Femur (tissue), 1 donor: ENCODE results near the gene PTPN21.
"Not testable (repeated sequence)": the region's sequence is repeated elsewhere in the genome, so short reads cannot be mapped to it uniquely, and the experiment has no call there.

Experiments used
- DNase-seq: peaks from one replicate; pipeline ENCODE4 v3.0.0-alpha.2; 2017

PTPN21 gene

DNA sequence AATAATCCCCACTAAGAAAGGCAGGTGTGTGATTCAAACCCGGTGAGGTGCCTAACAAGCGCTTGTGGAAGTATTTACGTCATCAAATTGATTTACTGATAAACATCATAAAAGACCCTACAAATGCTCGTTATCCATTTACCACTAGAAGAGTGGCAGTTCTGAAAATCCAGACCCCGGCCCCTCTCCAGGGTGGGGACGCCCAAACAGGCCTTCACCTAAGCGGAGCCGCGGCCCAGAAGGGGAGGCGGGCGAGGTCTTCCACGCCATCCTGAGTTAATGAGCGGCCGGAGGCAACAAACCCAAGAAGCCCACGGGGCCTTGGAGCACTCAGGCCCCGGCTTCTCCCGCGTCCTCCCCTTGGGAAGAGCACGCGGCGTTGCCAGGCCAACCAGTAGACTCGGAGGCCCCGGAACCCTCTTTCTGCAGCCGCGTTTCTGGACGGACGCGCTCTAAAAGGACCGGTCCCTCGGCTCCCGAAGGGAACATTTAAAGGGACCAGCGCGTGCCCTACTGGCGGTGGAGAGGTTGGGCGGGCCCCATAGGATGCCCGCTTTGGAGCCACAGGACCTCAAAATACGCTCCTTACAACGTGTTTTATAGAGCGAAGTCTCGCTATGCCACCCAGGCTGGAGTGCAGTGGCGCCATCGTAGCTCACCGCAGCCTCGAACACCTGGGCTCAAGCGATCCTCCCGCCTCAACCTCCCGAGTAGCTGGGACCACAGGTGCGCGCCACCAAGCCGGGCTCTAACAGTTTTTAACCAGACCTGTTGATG, 3.5 kb downstream of the PTPN21 start:
- DNase-seq = peak; percentile 86

DNA sequence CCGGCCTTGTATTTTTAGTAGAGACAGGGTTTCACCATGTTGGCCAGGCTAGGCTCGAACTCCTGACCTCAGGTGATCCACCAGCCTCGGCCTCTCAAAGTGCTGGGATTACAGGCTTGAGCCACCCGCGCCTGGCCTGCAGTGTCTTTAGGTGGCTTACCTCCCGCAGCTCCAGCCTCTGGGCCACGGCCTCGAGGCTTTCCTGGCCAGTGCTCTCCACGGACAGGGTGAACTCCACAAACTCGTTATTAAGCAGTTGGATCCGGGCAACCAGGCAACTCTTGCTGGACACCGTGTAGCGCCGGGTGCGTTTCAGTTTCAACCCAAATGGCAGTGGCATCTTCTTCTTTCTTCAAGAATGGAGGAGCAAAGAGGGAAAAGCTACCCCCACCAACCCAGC, 4.7 kb downstream of the PTPN21 start:
- no peak for DNase-seq

DNA sequence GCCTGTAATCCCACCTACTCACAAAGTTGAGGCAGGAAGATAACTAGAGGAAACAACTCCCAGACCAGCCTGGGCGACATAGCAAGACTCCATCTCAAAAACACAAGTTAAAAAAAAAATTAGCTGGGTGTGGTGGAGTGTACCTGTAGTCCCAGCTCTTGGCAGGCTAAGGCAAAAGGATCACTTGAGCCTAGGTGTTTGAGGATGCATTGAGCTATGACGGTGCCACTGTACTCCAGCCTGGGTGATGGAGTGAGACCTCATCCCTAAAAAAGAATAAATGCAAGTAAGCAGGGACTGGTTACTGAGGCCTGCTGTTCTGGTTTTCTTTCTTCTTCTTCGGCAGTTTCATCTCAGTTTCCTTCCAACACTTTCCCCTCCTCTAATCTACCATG, 7.4 kb downstream of the PTPN21 start:
- no peak for DNase-seq

DNA sequence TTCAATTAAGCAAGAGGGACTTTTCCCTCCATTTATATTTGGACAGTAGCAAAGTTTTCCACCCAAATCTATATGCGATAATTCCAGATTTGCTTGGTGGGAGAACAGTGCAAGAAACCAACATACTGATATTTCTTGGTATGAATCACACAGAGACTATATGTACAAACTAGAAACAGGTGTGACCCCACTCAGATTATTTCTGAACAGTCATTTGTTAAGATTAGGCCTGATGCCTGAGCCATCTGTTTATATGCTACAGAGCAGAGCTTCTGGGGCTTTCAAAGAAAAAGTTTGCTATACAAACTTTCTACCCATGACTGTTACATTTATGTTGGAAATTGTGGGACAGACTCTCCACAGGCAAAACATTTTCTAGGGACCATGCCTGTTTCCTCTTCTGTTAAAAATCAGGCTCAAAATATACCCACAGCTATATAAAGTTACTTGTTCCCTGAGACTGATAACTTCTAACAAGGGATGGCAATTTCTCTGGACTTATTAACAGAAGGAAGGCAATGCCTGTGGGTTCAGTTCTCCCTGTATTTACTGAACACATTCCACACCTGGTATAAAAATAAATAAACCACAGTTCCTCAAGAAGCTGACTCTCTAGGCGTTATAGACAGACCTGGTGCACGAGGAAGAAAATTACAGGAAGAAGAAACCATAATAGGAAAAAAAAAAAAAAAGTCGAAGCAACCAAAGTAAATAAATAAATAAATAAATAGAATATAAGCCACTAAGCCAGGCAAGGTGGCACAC, 8.0 kb downstream of the PTPN21 start:
- no peak for DNase-seq

DNA sequence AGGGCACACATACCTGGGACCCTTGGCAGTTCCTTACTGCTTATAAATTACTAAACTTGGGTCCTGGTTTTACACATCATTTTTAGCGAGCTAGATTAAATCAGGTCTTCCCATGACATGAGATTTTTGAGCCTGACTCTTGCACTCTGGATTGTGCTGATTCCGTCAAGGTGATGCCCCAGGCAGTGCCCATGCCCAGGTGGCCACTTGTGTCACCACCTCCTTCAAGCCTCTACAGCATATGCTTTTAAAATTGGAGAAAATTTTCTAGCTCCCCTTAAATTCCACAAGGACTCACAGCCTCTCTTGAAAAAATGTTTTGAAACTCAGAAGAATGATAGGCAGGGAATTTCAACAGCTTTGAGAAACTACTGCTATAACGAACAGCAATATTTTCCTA, 9.6 kb downstream of the PTPN21 start:
- DNase-seq = no peak

DNA sequence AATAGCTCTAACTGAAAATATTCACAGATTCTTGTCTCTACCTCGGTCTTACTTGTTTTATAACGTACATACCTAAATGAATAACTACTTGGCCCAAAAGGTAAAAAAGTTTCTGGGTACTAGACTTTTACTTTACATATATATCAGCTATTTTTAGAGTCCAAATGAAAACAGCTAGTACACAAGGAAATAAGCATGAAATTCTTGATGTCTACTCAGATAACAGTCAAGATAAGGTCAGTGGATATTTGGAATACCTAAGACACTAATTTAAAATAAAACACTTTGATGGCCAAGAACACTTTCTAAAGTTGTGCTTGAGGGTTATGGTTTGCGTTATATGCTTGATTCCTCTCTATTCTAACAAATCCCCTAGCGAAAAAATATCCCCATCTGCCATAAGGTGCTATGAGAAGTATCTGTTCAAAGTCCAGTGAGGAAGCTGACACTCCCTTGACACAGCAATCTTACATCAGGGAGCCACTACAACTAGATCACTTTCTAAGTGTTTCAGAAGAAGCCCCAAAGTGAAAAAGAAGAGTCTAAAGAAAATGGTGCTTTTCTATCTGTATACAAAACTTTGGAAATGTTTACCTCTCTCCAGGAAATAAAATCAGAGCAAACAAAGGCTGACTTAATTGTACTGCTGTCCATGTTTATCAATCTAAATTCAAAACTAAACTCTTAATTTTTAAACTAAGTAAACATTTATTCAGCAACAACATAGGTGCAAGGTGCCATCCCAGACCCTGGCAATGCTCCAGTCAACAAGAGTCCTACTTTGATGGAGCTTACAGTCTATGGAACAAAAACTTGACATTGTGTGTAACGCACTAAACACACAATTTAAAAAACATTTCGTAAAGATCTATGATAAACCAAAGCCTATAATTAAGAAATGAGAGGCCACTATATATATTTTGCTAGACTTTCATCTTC, 11.7 kb downstream of the PTPN21 start:
- DNase-seq = no peak

DNA sequence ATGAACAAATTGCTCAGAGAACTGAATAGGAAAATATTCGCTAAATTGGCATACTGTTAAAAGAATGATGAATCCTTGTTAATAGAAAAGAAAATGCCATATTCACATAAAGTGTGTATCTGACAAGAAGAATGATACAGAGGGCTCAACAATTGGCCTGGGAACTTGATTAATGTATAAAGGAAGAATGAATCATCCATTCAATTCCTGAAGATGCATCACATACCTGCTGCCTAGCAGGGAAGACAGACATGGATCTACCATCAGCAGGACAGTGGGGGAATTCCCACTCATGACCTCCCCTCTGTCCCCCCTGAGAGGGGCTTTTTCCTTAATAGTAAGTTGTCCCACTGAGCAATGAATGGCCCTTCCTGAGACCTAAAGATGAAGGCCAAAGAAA, 13.5 kb downstream of the PTPN21 start:
- no peak for DNase-seq

DNA sequence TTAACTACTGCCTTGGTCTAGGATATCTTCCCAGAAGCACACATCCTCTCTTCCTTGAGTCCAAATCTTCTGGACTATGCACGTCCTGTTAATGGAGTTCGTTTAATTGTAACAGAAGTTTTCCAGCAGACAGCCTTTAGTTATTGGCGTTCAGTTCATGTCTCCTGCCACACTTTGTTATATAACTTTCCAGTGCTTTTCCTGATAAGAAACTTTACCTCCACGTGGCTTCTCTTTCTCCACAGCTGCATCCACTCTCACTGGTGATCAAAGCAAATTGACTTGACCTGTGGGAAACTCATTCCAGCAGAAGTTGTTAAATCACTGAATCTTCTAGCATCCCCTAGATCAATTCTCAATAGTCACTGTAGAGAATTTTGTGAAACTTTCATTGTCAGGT, 19.0 kb downstream of the PTPN21 start:
- no peak for DNase-seq

DNA sequence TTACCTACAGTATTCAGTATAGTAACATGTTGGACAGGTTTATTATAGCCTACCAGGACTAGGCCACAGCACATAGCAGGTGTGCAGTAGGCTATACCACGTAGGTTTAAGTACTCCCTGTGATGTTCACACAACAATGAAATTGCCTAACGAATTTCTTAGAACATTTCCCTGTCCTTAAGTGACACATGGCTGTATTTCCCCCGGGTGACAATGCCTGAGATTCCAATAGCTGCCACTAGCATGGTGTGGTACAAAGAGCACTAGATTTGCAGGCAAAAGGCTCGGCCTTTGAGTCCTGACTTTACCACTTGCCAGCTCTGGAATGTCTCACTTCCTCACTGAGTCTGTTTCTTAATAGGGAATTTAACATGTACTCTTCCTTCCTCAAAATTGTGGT, 19.7 kb downstream of the PTPN21 start:
- no peak for DNase-seq

DNA sequence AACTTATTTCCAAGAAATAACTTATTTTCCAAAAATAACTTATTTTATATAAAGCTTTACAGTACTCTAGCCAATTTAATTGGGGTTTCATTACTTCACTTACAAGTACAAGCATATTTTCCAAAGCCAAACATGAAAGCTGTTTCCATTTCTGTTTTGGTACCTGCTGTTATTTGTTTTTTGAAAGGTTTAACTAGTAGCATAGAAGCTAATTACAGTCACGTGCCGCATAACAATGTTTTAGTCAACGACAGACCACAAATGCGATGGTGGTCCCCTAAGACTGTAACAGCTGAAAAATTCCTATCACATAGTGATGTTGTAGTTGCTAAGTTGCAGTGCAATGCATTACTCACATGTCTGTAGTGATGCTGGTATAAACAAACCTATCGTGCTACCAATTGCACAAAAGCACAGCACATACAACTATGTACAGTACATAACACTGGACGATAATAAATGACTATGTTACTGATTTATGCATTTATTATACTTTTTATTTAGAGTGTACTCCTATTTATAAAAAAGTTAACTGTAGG, 21.7 kb downstream of the PTPN21 start:
- DNase-seq = no peak

DNA sequence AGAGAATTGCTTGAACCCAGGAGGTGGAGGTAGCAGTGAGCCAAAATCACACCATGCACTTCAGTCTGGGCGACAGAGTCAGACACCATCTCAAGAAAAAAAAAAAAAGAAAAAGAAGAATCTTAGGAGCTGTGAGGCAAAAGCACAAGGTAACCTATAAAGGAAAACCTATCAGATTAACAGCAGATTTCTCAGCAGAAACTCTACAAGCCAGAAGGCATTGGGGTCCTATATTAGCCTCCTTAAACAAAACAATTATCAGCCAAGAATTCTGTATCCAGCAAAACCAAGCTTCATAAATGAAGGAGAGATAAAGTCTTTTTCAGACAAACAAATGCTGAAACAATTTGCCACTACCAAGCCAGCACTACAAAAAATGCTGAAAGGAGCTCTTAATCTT, 24.9 kb downstream of the PTPN21 start:
- DNase-seq = not testable (repeated sequence)

DNA sequence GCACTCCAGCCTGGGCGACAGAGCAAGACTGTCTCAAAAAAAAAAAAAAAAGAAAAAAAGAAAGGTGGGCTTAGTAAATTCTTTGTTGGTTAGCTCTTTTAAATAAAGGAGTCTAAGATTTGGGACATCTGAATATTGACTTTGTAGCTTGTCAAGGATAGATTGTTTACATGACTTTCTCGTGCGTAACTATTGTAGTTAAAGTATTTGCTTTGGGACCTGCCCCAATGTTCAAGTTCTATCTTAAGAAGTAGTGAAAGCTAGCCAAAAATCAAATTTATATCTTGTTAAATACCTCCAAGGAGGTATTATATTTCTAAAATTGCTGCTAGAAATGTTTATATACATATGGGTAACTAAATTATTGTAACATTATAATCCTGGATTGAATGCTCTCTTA, 32.4 kb downstream of the PTPN21 start:
- DNase-seq = no peak

DNA sequence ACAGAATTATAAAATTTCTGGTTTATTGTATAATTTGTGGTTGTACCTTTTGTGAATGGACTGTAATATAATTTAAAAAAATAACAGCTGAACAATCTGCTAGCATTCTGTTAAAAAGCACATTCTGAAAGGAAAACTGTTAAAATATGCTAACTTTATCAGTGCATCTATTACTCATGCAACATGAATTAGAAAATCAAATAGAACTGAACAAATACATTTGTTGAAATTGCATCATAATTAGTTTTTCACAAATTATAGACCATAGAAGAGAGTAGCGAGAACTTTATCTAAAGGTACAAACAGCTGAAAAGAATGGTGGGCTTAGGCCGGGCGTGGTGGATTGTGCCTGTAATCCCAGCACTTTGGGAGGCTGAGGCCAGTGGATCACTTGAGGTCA, 33.0 kb downstream of the PTPN21 start:
- DNase-seq = no peak

DNA sequence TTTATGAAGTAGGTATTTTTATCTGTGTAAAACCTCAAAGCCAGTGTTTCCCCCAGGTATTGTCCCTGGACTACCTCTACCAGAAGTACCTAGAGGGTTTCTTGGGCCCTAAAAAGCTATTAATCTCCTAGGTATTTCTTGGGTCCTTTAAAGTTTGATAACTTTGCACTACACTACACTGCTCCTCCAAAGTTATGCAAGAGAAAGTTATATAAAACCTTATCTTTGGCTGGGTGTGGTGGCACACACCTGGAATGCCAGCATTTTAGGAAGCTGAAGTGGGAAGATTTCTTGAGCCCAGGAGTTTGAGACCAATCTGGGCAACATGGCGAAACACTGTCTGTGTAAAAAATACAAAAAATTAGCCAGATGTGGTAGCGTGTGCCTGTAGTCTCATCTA, 34.9 kb downstream of the PTPN21 start:
- no peak for DNase-seq

DNA sequence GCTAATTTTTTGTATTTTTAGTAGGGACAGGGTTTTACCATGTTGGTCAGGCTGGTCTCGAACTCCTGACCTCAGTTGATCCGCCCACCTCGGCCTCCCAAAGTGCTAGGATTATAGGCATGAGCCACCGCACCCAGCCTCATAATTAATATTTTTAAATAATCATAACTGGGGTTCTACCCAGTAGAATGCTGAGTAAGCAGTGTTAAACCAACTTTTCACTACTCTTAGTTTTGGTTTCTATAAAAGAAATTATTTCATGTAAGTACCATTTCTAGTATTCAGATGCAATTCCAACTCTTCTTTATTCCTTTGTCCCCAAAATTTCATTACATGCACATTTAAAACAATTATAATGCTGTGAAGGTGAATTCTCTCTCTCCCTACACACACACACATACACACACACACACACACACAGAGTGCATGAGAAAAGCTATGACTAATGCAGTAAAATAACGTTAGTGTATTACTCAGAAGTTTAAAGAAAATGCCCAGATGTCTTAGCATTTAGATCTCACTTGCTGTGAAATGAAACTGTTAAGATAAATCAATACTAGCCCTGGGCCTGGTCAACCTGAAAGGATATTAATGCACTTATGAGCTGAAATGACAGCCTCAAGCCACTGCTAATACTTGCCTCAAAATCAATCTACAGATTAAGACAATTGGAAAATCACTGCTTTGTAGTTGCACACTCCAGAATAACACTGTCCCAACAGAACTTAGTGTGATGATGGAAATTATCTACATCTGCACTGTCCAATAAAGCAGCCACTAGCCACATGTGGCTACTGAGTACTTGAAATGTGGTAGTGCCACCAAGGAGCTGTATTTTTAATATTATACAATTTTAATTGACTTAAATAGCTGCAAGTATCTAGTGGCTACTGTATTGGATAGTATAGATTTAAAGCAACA, 36.0 kb downstream of the PTPN21 start:
- DNase-seq = no peak

DNA sequence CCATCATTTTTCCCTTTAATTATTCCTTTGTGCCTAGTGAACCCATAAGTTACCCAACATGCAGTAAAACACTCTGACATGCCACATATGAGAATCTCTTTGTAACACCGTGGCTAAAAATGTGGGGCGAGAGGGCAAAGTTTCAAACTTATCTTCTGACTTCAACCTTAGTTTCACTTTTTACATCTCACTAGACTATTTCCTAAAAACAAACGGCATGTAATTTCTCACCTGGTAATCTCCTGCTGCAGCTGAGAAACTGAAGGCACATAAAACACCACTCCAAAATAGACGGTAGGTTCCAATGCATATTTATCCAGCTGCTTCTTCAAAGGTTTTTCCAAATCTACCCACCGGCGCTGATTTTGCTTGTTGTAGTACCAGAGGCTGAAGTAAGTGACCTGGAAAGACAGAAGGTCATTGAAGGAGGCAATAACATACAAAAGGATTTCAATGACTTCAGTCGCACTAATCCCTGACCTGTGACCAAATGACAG, 37.9 kb downstream of the PTPN21 start:
- DNase-seq = no peak

DNA sequence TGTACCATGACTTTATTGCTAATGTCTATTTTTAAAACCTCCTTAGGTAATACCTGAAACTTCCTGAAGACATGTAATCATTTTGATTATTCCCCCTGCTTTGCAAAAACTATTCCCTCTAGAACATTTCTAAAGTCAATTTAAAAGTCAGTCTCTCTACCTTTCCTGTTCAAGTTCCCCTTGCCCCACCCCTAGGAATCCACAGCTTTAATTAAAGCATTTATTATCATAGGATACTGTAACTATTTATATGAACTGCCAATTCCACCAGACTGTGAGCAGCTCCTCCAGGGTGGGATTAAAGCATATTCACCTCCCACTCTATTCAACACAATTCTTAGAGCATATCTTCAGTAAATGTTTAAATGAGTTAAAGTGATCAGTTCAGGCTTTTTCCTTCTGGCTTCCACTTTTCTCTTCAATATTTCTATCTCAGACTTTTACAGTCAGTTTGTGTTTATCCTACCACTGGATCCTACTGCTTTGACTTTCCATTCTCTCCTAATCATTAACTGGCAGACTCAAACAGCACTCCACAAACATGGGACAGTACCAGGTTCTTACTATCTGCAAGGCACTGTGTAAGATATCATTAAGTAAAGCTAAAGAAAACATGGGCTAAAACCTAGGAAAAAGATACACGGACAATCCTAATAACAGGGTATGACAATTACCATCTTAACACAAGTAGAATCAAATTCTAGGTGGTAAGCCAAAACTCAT, 39.1 kb downstream of the PTPN21 start:
- DNase-seq = no peak

DNA sequence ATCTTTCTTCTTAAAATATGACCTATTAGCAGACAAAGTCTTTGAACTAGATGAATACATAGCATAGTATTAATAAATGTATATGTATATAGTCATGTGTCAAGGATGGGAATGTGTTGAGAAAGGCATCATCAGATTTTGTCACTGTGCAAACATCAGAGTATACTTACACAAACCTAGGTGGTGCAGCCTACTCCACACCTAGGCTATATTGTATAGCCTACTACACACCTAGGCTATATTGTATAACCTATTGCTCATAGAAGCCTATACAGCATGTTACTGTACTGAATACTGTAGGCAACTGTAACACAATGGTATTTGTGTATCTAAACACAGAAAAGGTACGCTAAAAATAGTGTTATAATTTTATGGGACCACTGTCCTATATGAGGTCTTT, 47.6 kb downstream of the PTPN21 start:
- no peak for DNase-seq

DNA sequence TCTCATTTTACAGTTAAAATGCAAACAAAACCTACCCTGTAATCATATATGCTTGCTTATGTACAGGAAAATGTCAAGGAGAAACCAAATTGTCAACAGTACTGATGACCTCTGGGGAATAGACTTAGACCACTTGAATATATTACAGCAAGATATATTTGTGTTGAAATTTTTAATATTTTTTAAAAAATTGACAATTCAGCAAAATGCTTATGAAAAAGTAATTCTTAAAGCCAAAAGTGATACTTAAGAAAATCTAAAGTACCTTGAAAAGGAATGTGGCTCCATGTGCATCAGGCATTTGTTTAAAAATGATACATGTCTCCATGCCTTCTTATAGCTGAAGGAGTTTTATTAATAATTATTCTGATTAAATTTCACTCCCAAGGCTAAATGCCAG, 49.2 kb downstream of the PTPN21 start:
- DNase-seq = no peak

DNA sequence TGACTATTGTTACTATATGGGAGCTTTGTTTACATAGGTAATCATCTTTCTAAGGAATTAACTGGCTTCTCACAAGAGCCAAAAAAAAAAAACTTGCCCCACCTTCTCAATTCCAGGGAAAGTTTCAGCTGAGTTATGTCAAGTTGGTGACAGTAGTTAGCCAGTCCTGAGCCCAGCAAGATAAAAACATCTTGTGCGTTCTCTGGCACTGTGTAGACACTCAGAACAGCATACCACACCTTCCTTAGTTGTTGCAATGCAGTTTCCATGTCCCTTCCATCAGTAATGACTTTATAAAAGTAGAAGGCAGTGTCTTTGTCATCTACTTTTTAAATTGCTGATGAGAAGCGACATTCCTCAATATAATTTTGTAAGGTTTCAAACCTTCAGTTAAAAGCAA, 50.2 kb downstream of the PTPN21 start:
- no peak for DNase-seq

DNA sequence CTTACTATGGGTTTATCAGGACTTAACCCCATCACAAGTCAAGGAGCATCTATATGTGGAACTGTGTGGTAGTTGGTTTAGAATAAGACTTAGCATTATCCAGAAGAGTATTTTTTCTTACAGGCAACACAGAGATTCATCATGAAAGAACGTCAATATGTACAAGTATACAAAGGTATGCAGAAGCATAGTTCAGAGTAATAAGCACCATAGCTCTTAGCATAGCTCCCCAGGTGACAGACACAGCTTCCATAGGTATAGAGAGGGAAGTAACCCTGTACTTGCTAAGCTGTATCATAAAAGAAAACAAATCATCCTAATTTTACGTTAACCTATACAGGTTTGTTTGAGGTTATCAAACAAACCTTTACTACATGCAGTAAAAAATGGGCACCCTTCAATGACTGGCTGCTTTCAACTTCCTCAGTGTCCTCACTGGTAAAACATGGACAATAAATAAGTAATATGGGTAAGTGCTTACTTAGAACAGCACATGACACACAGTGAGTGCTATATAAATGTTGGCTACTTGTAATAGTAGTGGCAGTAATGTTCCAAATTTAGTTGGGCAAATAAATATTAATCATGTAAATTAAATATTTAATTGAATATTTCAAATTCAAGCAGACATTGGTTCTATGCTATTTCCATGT, 50.9 kb downstream of the PTPN21 start:
- DNase-seq = no peak
